IMR-90 (cell line): Measurements from ENCODE around the gene NELL1. TPM values are rescaled to one million over a fixed set of nuclear protein-coding genes. Genes with fewer than 3 reads are reported as not detected.

Experiments used
- ATAC-seq: fragments of 200-7000 bp; cut with Tn5 transposase; 2 replicates; pipeline ENCODE4 v1.9.1; 2020; ENCODE audit warnings: low read depth, mild to moderate bottlenecking, moderate library complexity
- BruUV-seq: library from RNA; stranded (reverse); fragments of 400-500 nt; replicated peaks from 2 replicates; lab custom pipeline; 2021; lab: Mats Ljungman, UMichigan
- CTCF ChIA-PET: fragments of 300-600 bp; formaldehyde crosslinking; extraction: SDS; loops from one replicate; lab custom pipeline; 2021; ENCODE audit warnings: antibody characterized with exemption; lab: Yijun Ruan, JAX
- POLR2A ChIA-PET: fragments of 300-600 bp; sonication (Branson Sonifier 250); formaldehyde crosslinking; loops from one replicate; lab custom pipeline; 2022; ENCODE audit warnings: antibody characterized with exemption; ENCODE audit not compliant: unreplicated experiment; lab: Charles Lee
- DNase-seq: peaks from one replicate; pipeline ENCODE4 v3.0.0; 2013
- H2AFZ ChIP-seq: replicated peaks from 2 replicates; pipeline ENCODE3; 2013; ENCODE audit warnings: low read length, mild to moderate bottlenecking; ENCODE audit not compliant: poor library complexity
- H2AK5ac ChIP-seq: 2 replicates; pipeline ENCODE4 v1.6.1; 2013; ENCODE audit warnings: low read depth, low read length, inconsistent platforms
- H2AK9ac ChIP-seq: replicated peaks from 2 replicates; pipeline ENCODE3; 2013; ENCODE audit warnings: mild to moderate bottlenecking, low read depth, low read length, moderate library complexity; ENCODE audit not compliant: poor library complexity
- H2BK120ac ChIP-seq: 2 replicates; pipeline ENCODE4 v1.6.1; 2013; ENCODE audit warnings: low read depth, low read length, inconsistent platforms
- H2BK15ac ChIP-seq: 3 replicates; pipeline ENCODE4 v1.6.1; 2013; ENCODE audit warnings: low read depth, low read length, inconsistent platforms
- H2BK20ac ChIP-seq: 2 replicates; pipeline ENCODE4 v1.6.1; 2013; ENCODE audit warnings: low read depth, mild to moderate bottlenecking, inconsistent platforms, low read length, moderate library complexity
- H2BK5ac ChIP-seq: 2 replicates; pipeline ENCODE4 v1.6.1; 2013; ENCODE audit warnings: mild to moderate bottlenecking, low read depth, low read length, inconsistent platforms; ENCODE audit not compliant: poor library complexity, severe bottlenecking
- H3K14ac ChIP-seq: replicated peaks from 2 replicates; pipeline ENCODE4 v1.6.1; 2013; ENCODE audit warnings: low read depth, low read length, inconsistent platforms
- H3K18ac ChIP-seq: 2 replicates; pipeline ENCODE4 v1.6.1; 2013; ENCODE audit warnings: low read depth, low read length, control low read depth
- H3K23ac ChIP-seq: 2 replicates; pipeline ENCODE4 v1.6.1; 2013; ENCODE audit warnings: low read depth, low read length, inconsistent platforms
- H3K27ac ChIP-seq: 2 replicates; pipeline ENCODE4 v1.5.1; 2013; ENCODE audit warnings: mild to moderate bottlenecking, control low read depth, low read length; ENCODE audit not compliant: insufficient read depth
- H3K27me3 ChIP-seq: 2 replicates; pipeline ENCODE4 v1.6.1; 2013; ENCODE audit warnings: low read length; ENCODE audit not compliant: control insufficient read depth, insufficient read depth
- H3K36me3 ChIP-seq: 2 replicates; pipeline ENCODE4 v1.6.1; 2013; ENCODE audit warnings: low read length, mixed read lengths; ENCODE audit not compliant: control insufficient read depth, insufficient read depth
- H3K4ac ChIP-seq: 2 replicates; pipeline ENCODE4 v1.6.1; 2013; ENCODE audit warnings: low read depth, low read length, inconsistent platforms
- H3K4me1 ChIP-seq: 2 replicates; pipeline ENCODE4 v1.6.1; 2013; ENCODE audit warnings: low read length, mixed read lengths; ENCODE audit not compliant: control insufficient read depth, insufficient read depth
- H3K4me2 ChIP-seq: 2 replicates; pipeline ENCODE4 v1.6.1; 2013; ENCODE audit warnings: low read depth, mild to moderate bottlenecking, control low read depth, low read length, moderate library complexity
- H3K4me3 ChIP-seq: 2 replicates; pipeline ENCODE4 v1.5.1; 2013; ENCODE audit warnings: low read depth, mild to moderate bottlenecking, control low read depth, low read length, moderate library complexity; ENCODE audit not compliant: insufficient read depth
- H3K56ac ChIP-seq: 2 replicates; pipeline ENCODE4 v1.6.1; 2013; ENCODE audit warnings: low read length, inconsistent platforms; ENCODE audit not compliant: insufficient read depth; ENCODE audit errors: extremely low read depth
- H3K79me1 ChIP-seq, 2 experiments: 2 replicates each; pipeline ENCODE4 v1.6.1; 2013; ENCODE audit warnings: low read length in 2 of 2, inconsistent platforms in 1 of 2, low read depth in 1 of 2
- H3K9ac ChIP-seq: 2 replicates; pipeline ENCODE4 v1.6.1; 2013; ENCODE audit warnings: low read depth, low read length, control low read depth
- H3K9me1 ChIP-seq: 2 replicates; pipeline ENCODE4 v1.6.1; 2013; ENCODE audit warnings: low read length, inconsistent platforms; ENCODE audit not compliant: insufficient read depth
- H3K9me3 ChIP-seq: 2 replicates; pipeline ENCODE4 v1.6.1; 2013; ENCODE audit warnings: low read length; ENCODE audit not compliant: control insufficient read depth, insufficient read depth
- H4K20me1 ChIP-seq: 2 replicates; pipeline ENCODE4 v1.6.1; 2013; ENCODE audit warnings: low read length, inconsistent platforms; ENCODE audit not compliant: insufficient read depth
- H4K5ac ChIP-seq: 2 replicates; pipeline ENCODE4 v1.6.1; 2013; ENCODE audit warnings: mild to moderate bottlenecking, low read depth, low read length, control low read depth
- H4K8ac ChIP-seq, 2 experiments: 2 replicates each; pipeline ENCODE4 v1.6.1; 2013; ENCODE audit warnings: low read depth in 2 of 2, low read length in 2 of 2, control low read depth in 1 of 2, inconsistent platforms in 1 of 2
- H4K91ac ChIP-seq: 2 replicates; pipeline ENCODE4 v1.6.1; 2013; ENCODE audit warnings: low read depth, low read length, inconsistent platforms; ENCODE audit not compliant: insufficient read depth
- BHLHE40 ChIP-seq: fragments of 150-350 bp; IDR thresholded peaks from 2 replicates; pipeline ENCODE4 v1.6.1; 2016; ENCODE audit warnings: mild to moderate bottlenecking, low read depth, low read length
- CEBPB ChIP-seq: IDR thresholded peaks from 2 replicates; pipeline ENCODE4 v1.6.1; 2012; ENCODE audit warnings: low read depth, low read length, improper control_type of control experiment
- CHD1 ChIP-seq: IDR thresholded peaks from 2 replicates; pipeline ENCODE4 v1.6.1; 2012; ENCODE audit warnings: low read depth, low read length, improper control_type of control experiment
- FOS ChIP-seq: fragments of 150-350 bp; IDR thresholded peaks from 2 replicates; pipeline ENCODE4 v1.6.1; 2016; ENCODE audit warnings: low read depth, low read length
- MAFK ChIP-seq: IDR thresholded peaks from 2 replicates; pipeline ENCODE4 v1.6.1; 2012; ENCODE audit warnings: low read depth, low read length, improper control_type of control experiment
- MAZ ChIP-seq: IDR thresholded peaks from 2 replicates; pipeline ENCODE4 v1.6.1; 2012; ENCODE audit warnings: low read depth, mild to moderate bottlenecking, low read length, improper control_type of control experiment, moderate library complexity, borderline replicate concordance
- MXI1 ChIP-seq: IDR thresholded peaks from 2 replicates; pipeline ENCODE4 v1.6.1; 2012; ENCODE audit warnings: low read depth, mild to moderate bottlenecking, low read length, moderate library complexity, borderline replicate concordance
- NFE2L2 ChIP-seq: fragments of 150-350 bp; IDR thresholded peaks from 2 replicates; pipeline ENCODE4 v1.6.1; 2016; ENCODE audit warnings: low read depth, mild to moderate bottlenecking, low read length
- POLR2A ChIP-seq: IDR thresholded peaks from 2 replicates; pipeline ENCODE4 v1.6.1; 2012; ENCODE audit warnings: mild to moderate bottlenecking, low read depth, low read length
- RAD21 ChIP-seq: IDR thresholded peaks from 2 replicates; pipeline ENCODE4 v1.6.1; 2012; ENCODE audit warnings: low read length, improper control_type of control experiment
- RCOR1 ChIP-seq: IDR thresholded peaks from 2 replicates; pipeline ENCODE4 v1.6.1; 2012; ENCODE audit warnings: mild to moderate bottlenecking, low read length, improper control_type of control experiment; ENCODE audit not compliant: insufficient replicate concordance
- RFX5 ChIP-seq: IDR thresholded peaks from 2 replicates; pipeline ENCODE4 v1.8.0; 2012; ENCODE audit warnings: low read depth, mild to moderate bottlenecking, low read length, moderate library complexity
- SMC3 ChIP-seq: fragments of 150-350 bp; IDR thresholded peaks from 2 replicates; pipeline ENCODE4 v1.6.1; 2016; ENCODE audit warnings: low read depth, mild to moderate bottlenecking, antibody characterized with exemption, low read length, moderate library complexity
- WGBS, 2 experiments: methylation state at CpG; one replicate each; pipeline versions ENCODE4 v1.1.5 to v1.1.7; 2013; ENCODE audit warnings: missing lambda C conversion rate in 2 of 2; ENCODE audit not compliant: insufficient read length in 1 of 2; ENCODE audit errors: extremely low coverage in 2 of 2; 5-methylcytosine and 5-hydroxymethylcytosine counted together
- dilution Hi-C: fragments of 300-500 bp; cut with HindIII; formaldehyde crosslinking; loops from one replicate; pipeline ENCODE4 v1.14.3; 2018; ENCODE audit warnings: low sequenced_read_pairs; ENCODE audit not compliant: unreplicated experiment
- in situ Hi-C: fragments of 300-500 bp; cut with MboI; formaldehyde crosslinking; loops from 3 replicates; pipeline ENCODE4 v1.14.3; 2019; ENCODE audit warnings: low sequenced_read_pairs, inconsistent platforms, mixed read lengths
- intact Hi-C: fragments of 100-400 bp; cut with micrococcal nuclease; formaldehyde crosslinking; loops from 2 replicates; pipeline ENCODE4 v1.10.0; 2022
- polyA plus RNA-seq, 3 experiments: library from polyadenylated mRNA; depleted of rRNA; stranded (reverse); fragments of >200 nt; gene quantifications; 2 replicates each; pipeline ENCODE4 v1.2.3, GENCODE V29; 2012; ENCODE audit warnings: low replicate concordance in 1 of 3
- total RNA-seq: library from RNA; depleted of rRNA; stranded (reverse); fragments of >200 nt; gene quantifications from 2 replicates; pipeline ENCODE4 v1.2.3, GENCODE V29; 2012
- TF ChIP-seq, protein P1 (sequence below): fragments of 150-350 bp; IDR thresholded peaks from 2 replicates; pipeline ENCODE4 v1.6.1; 2017; ENCODE audit warnings: mild to moderate bottlenecking, antibody characterized with exemption, low read length, low read depth
- TF ChIP-seq, protein P2 (sequence below): conservative IDR thresholded peaks from 2 replicates; pipeline ENCODE4 v1.5.1; 2012; ENCODE audit warnings: mild to moderate bottlenecking, low read depth, low read length, improper control_type of control experiment
- TF ChIP-seq, protein P3 (sequence below): fragments of 150-350 bp; IDR thresholded peaks from 2 replicates; pipeline ENCODE4 v1.6.1; 2016; ENCODE audit warnings: low read depth, mild to moderate bottlenecking, low read length, moderate library complexity, borderline replicate concordance

NELL1 gene
- total and polyA plus RNA-seq, 2 of the 4 experiments (the other 2 are of a cell fraction): not detected

DNA sequence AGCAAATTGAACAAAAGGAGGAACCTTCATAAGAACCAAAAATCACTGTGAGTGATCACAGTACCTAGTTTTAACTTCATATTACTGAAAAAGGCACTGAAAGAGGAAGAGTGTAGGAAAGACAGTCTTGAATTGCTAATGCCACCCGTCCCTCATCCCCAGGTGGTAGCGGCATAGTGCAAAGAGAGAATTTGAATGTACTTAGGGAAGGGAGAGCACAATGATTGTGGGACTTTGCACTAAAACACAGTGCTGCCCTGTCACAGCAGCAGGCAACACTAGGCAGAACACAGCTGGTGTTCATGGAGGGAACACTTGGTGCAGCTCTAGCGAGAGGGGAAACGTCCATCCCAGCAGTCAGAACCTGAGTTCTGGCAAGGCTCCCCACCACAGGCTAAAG is 807.2 kb downstream of the NELL1 start:
- BruUV-seq: no TSS peak
- Histone ChIP-seq H3K9me3 (peaks cover 11% of the 10 kb centered on the region), H2AK5ac (no peak overlapping the region), H3K27me3 (no peaks in the 10 kb centered on the region), H3K14ac (no peak overlapping the region), H3K56ac (no peak overlapping the region), H3K18ac (no peak overlapping the region), H3K4ac (no peak overlapping the region), H4K91ac (no peak overlapping the region), H3K4me3 (no peak overlapping the region), H2BK120ac (no peak overlapping the region), H3K23ac (no peak overlapping the region), H2BK5ac (no peak overlapping the region), H2AFZ (no peak overlapping the region), H3K9me1 (no peaks in the 10 kb centered on the region), H2BK15ac (no peak overlapping the region), H3K4me1 (no peaks in the 10 kb centered on the region), H3K9ac (no peak overlapping the region), H4K20me1 (no peaks in the 10 kb centered on the region), H3K79me1 (no peaks in the 10 kb centered on the region), H4K8ac (no peak overlapping the region), H3K36me3 (no peaks in the 10 kb centered on the region), H4K5ac (no peak overlapping the region), H3K4me2 (no peak overlapping the region), H2AK9ac (no peak overlapping the region), H3K27ac (no peak overlapping the region), H2BK20ac (no peak overlapping the region)
- dilution Hi-C loops: no loop called here
- POLR2A ChIA-PET: no interaction called here
- TF ChIP-seq, protein P1, sequence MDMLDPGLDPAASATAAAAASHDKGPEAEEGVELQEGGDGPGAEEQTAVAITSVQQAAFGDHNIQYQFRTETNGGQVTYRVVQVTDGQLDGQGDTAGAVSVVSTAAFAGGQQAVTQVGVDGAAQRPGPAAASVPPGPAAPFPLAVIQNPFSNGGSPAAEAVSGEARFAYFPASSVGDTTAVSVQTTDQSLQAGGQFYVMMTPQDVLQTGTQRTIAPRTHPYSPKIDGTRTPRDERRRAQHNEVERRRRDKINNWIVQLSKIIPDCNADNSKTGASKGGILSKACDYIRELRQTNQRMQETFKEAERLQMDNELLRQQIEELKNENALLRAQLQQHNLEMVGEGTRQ: no peak
- TF ChIP-seq POLR2A: no peak
- TF ChIP-seq, protein P2, sequence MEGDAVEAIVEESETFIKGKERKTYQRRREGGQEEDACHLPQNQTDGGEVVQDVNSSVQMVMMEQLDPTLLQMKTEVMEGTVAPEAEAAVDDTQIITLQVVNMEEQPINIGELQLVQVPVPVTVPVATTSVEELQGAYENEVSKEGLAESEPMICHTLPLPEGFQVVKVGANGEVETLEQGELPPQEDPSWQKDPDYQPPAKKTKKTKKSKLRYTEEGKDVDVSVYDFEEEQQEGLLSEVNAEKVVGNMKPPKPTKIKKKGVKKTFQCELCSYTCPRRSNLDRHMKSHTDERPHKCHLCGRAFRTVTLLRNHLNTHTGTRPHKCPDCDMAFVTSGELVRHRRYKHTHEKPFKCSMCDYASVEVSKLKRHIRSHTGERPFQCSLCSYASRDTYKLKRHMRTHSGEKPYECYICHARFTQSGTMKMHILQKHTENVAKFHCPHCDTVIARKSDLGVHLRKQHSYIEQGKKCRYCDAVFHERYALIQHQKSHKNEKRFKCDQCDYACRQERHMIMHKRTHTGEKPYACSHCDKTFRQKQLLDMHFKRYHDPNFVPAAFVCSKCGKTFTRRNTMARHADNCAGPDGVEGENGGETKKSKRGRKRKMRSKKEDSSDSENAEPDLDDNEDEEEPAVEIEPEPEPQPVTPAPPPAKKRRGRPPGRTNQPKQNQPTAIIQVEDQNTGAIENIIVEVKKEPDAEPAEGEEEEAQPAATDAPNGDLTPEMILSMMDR: no peak
- no peak for TF ChIP-seq MXI1
- TF ChIP-seq MAZ: no peak
- no peak for TF ChIP-seq SMC3
- TF ChIP-seq RCOR1: no peak
- TF ChIP-seq FOS: no peak
- TF ChIP-seq, protein P3, sequence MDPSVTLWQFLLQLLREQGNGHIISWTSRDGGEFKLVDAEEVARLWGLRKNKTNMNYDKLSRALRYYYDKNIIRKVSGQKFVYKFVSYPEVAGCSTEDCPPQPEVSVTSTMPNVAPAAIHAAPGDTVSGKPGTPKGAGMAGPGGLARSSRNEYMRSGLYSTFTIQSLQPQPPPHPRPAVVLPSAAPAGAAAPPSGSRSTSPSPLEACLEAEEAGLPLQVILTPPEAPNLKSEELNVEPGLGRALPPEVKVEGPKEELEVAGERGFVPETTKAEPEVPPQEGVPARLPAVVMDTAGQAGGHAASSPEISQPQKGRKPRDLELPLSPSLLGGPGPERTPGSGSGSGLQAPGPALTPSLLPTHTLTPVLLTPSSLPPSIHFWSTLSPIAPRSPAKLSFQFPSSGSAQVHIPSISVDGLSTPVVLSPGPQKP: no peak
- TF ChIP-seq BHLHE40: no peak
- no peak for TF ChIP-seq MAFK
- TF ChIP-seq CEBPB: no peak
- TF ChIP-seq RFX5: no peak
- TF ChIP-seq NFE2L2: no peak
- TF ChIP-seq CHD1: no peak
- no peak for TF ChIP-seq RAD21
- no peak for ATAC-seq
- no CpG with 5 or more reads among the region's 4 CpGs for WGBS, 2 experiments
- in situ Hi-C loops: no loop called here
- CTCF ChIA-PET: no interaction called here
- intact Hi-C loops: no loop called here
- DNase-seq: no peak
